ENCODE results near the gene BSDC1.

- TF ChIP-seq CTCF (IDR thresholded peaks at IDR 0.05): no peak
- TF ChIP-seq POLR2AphosphoS5 (IDR thresholded peaks at IDR 0.05; ENCODE audit: low read depth, low read length): no peak
- TF ChIP-seq REST (IDR thresholded peaks at IDR 0.05; ENCODE audit: insufficient read depth in 1 of 2, low read depth in 2 of 2, low read length in 1 of 2): no peak
These were observed 7.4 kb downstream of the BSDC1 start for GRCh38 chr1:32386676-32387392.
